HepG2 (cell line): ENCODE measurements around the gene ASPRV1.

Source experiments
- CTCF ChIP-seq: sonication (generic); formaldehyde crosslinking; IDR thresholded peaks from 2 replicates; pipeline ENCODE4 v1.5.0; 2020; ENCODE audit warnings: mild to moderate bottlenecking, missing genetic modification reagents, moderate library complexity
- UBTF ChIP-seq: sonication (generic); formaldehyde crosslinking; IDR thresholded peaks from 2 replicates; pipeline ENCODE4 v1.4.0; 2020; ENCODE audit warnings: mild to moderate bottlenecking, missing genetic modification reagents

- TF ChIP-seq CTCF (no peak), UBTF (CRISPR knock-in tag) (no peak)
Observed at GRCh38 chr2:69958480-69958879, 3.0 kb downstream of the ASPRV1 start.
